Left lung (tissue), 10 donors: ENCODE data around the gene IMPA2. TPM values are rescaled to one million over a fixed set of nuclear protein-coding genes. Genes with fewer than 3 reads are reported as not detected.

Experiments
- ATAC-seq: fragments of 200-7000 bp; cut with Tn5 transposase; one replicate; pipeline ENCODE4 v1.9.1; 2020; ENCODE audit warnings: moderate library complexity
- DNase-seq, 4 donors: peaks; one replicate each; pipeline ENCODE4 v3.0.0-alpha.2; 2013 to 2020
- H3K27ac ChIP-seq, 2 donors: fragments of 200-600 bp; sonication (generic) in 1 of 2; one replicate each; pipeline versions ENCODE4 v1.5.0 to v1.8.0; 2020 to 2021
- H3K27me3 ChIP-seq, 2 donors: fragments of 200-600 bp; sonication (generic) in 1 of 2; one replicate each; pipeline versions ENCODE4 v1.5.0 to v1.8.0; 2020 to 2021
- H3K36me3 ChIP-seq, 2 donors: fragments of 200-600 bp; sonication (generic) in 1 of 2; one replicate each; pipeline versions ENCODE4 v1.5.0 to v1.8.0; 2020 to 2021
- H3K4me1 ChIP-seq, 2 donors: fragments of 200-600 bp; one replicate each; pipeline ENCODE4 v1.8.0; 2021
- H3K4me3 ChIP-seq, 2 donors: fragments of 200-600 bp; sonication (generic) in 1 of 2; one replicate each; pipeline versions ENCODE4 v1.5.0 to v1.8.0; 2020 to 2021; ENCODE audit warnings: mild to moderate bottlenecking in 1 of 2
- H3K9me3 ChIP-seq, 2 donors: fragments of 200-600 bp; sonication (generic) in 1 of 2; one replicate each; pipeline versions ENCODE4 v1.5.0 to v1.8.0; 2020 to 2021
- intact Hi-C, 2 donors: fragments of 100-400 bp; cut with DNase I; formaldehyde crosslinking; loops; one replicate each; pipeline versions ENCODE4 v1.11.2 to v1.14.2; 2022
- polyA plus RNA-seq, 6 donors: library from polyadenylated mRNA; unstranded; fragments of 120-200 nt; gene quantifications; one replicate each; pipeline ENCODE4 v1.2.1, GENCODE V29; 2013; ENCODE audit not compliant: insufficient read length in 6 of 6
- total RNA-seq, 2 donors: library from RNA; stranded (reverse); fragmentation: NEBNext Ultra II Directional; extraction: Animal tissue kit (Norgen Biotek cat#: 25700); gene quantifications; one replicate each; pipeline ENCODE4 v1.2.1, GENCODE V29; 2021
- TF ChIP-seq, protein P1 (sequence below), 2 donors: fragments of 200-600 bp; sonication (generic) in 1 of 2; IDR thresholded peaks; one replicate each; pipeline versions ENCODE4 v1.5.0 to v1.8.0; 2021; ENCODE audit warnings: antibody characterized with exemption in 2 of 2
- donor health status: DM: no; HTN: yes; CAD: no.
- donor health status: DM: no; HTN: no; CAD: no.

The IMPA2 gene
- total and polyA plus RNA-seq, 8 donors = 62.2 to 93.4 (median 82.2) TPM

DNA sequence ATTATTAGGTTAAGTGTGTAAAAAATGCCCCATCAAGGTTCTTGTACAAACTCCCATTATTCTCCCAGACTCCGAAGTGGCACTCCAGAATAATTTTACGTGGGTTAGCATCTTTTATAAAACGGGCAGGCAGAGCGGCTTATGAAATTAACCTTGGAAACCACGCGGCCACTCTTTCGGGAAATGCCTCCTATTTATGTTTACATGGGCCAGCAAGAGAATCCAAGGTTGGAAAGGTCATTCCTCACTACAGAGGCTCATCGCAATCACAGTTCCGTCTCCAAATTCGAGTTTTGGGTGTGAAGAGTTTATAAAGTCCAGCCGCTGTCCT, 1.2 kb upstream of the IMPA2 start:
- intact Hi-C loops = no loop called here
- H3K36me3 ChIP-seq = no peaks in the 10 kb centered on the region
- H3K4me3 ChIP-seq = peak overlapping the region; percentile 81 to 94
- ATAC-seq = no peak
- peak overlapping the region; percentile 89 to 97 for H3K27ac ChIP-seq
- H3K4me1 ChIP-seq = peaks cover 6 to 43% of the 10 kb centered on the region in 2 donors
- TF ChIP-seq, protein P1, sequence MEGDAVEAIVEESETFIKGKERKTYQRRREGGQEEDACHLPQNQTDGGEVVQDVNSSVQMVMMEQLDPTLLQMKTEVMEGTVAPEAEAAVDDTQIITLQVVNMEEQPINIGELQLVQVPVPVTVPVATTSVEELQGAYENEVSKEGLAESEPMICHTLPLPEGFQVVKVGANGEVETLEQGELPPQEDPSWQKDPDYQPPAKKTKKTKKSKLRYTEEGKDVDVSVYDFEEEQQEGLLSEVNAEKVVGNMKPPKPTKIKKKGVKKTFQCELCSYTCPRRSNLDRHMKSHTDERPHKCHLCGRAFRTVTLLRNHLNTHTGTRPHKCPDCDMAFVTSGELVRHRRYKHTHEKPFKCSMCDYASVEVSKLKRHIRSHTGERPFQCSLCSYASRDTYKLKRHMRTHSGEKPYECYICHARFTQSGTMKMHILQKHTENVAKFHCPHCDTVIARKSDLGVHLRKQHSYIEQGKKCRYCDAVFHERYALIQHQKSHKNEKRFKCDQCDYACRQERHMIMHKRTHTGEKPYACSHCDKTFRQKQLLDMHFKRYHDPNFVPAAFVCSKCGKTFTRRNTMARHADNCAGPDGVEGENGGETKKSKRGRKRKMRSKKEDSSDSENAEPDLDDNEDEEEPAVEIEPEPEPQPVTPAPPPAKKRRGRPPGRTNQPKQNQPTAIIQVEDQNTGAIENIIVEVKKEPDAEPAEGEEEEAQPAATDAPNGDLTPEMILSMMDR (IDR thresholded peaks at IDR 0.05) = no peak
- DNase-seq = no peak
- no peaks in the 10 kb centered on the region for H3K9me3 ChIP-seq
- no peaks in the 10 kb centered on the region for H3K27me3 ChIP-seq

DNA sequence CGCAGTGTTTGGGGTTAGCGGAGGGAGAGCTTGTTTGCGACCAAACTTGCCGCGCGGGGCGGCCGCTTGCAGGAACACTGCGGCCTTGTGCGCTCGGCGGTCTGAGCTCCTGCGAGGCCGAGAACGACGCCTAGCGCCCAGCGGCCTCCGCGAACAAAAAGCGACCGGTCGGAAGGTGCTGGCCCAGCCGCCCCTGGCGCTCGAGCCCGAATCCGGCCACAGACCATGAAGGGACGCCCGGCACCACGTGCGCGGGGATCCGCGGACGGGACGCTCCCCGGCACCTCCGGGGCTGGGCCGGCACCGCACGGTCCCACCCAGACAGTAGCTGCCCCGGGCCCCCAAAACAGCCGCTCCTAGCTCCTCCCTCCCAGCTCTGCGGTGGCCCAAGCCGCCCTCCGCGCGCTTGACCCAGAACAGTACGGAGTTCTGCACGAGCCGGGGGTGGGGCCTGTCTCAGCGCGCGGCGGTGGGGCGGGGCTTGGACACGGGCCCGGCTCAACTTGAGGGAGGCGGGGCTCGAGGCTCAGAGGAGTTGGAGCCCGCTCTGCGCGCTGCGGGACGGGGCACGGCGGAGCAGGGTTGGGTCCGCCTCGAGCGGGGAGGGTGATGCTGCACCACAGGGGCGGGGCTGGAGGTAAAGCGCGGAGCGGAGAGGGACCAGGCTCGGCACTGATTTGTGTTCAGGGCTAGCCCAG, 664 bp upstream of the IMPA2 start:
- ATAC-seq (peak; percentile 90), DNase-seq (peak; percentile 96 to 100 (median 98))
- no peaks in the 10 kb centered on the region for H3K27me3 ChIP-seq
- H3K4me1 ChIP-seq = peaks cover 6 to 48% of the 10 kb centered on the region in 2 donors
- no peaks in the 10 kb centered on the region for H3K36me3 ChIP-seq
- peak overlapping the region; percentile 89 to 97 for H3K27ac ChIP-seq
- intact Hi-C loops = no loop called here
- H3K4me3 ChIP-seq = peak overlapping the region; percentile 81 to 94
- no peaks in the 10 kb centered on the region for H3K9me3 ChIP-seq
- TF ChIP-seq, protein P1 (IDR thresholded peaks at IDR 0.05) = peak in 1 of 2 donors; percentile 9

DNA sequence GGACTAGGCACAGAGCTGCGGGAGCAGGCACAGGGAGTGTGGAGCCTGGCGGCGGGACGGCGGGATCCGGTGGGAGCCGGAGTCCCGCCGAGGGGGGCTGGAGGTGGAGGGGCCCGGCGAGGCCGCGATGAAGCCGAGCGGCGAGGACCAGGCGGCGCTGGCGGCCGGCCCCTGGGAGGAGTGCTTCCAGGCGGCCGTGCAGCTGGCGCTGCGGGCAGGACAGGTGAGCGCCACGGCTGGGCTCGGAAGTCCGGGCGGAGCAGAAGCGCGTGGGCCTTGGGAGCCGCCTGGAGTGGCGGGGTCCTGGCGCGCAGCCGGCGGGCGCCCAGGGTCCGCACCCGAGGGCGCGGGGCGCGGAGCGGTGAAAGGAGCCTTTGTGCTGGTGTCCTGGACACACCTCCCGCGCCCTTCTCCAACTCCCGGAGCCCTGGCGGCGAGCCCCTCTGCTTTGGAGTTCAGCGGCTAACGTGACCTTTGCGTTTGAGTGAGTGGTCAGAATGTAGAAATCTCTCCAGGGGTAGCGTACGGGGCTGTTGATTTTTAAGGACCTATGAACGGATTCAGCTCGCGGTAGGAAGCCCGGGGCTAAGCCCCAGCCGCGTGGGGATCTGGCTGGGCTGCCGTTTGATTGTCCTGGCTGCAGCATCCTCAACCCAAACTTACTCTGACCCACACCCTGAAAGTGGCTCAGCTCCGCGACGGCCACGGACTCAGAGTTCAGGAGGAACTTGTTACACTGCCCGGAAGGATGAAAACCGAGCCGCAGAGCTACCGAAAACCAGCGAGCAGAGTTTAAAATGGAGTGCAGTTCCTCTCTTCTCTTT, 448 bp downstream of the IMPA2 start:
- TF ChIP-seq, protein P1 (IDR thresholded peaks at IDR 0.05) = no peak
- ATAC-seq = peak; percentile 7
- Histone ChIP-seq H3K9me3 (no peaks in the 10 kb centered on the region), H3K27ac (peak overlapping the region; percentile 86 to 97), H3K27me3 (no peaks in the 10 kb centered on the region), H3K4me3 (peak overlapping the region; percentile 81 to 94), H3K4me1 (peaks cover 6 to 59% of the 10 kb centered on the region in 2 donors), H3K36me3 (no peaks in the 10 kb centered on the region)
- intact Hi-C loops = no loop called here
- peak in 2 of 4 donors; percentile 54 to 91 for DNase-seq

DNA sequence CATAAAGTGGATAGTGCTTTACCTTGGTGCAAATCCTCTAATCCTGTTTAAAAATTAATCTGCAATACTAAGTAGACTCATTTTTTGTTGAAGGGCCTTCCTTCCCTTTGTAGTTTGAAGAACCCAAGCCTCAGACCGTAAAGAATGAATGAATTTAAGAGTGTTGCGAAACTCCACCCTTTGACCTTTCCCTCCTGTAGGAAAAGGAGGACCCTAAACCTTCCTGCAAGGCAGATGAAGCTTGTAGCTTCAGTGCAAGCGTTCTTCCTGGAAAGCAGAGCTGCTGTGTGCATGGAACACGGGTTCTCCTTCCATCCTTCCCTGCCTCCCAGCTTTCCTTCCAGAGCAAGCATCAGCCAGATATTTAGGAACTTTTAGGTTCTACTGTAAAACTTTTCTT, 1.7 kb downstream of the IMPA2 start:
- Histone ChIP-seq H3K27ac (peak overlapping the region in 1 of 2 donors; percentile 97), H3K9me3 (no peaks in the 10 kb centered on the region), H3K27me3 (no peaks in the 10 kb centered on the region), H3K4me1 (peaks cover 9 to 68% of the 10 kb centered on the region in 2 donors), H3K4me3 (peak overlapping the region; percentile 81 to 94), H3K36me3 (no peaks in the 10 kb centered on the region)
- DNase-seq = peak in 1 of 4 donors; percentile 14
- no peak for ATAC-seq
- intact Hi-C loops = no loop called here
- TF ChIP-seq, protein P1 (IDR thresholded peaks at IDR 0.05) = no peak

DNA sequence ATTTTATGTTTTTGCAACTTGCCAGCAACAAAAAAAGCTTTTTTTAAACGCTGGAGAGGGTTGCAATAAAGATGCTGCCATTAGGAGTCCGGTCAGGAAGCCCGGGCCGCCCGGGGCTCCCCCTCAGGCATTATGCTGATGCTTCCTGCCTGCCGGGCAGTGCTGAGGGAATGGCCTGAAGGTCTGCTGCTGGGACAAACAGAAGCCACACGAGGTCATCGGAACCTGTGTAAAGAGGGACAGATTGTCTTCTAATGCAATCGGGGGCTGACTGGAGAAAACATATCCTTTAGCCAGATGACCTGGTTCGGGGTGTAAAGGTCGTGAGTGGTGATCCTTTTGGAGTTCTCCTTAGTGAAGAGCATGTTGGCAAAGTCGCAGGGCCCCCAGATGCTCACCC, 2.3 kb downstream of the IMPA2 start:
- intact Hi-C loops = no loop called here
- TF ChIP-seq, protein P1 (IDR thresholded peaks at IDR 0.05) = no peak
- Histone ChIP-seq H3K27me3 (no peaks in the 10 kb centered on the region), H3K27ac (no peak overlapping the region), H3K36me3 (no peaks in the 10 kb centered on the region), H3K9me3 (no peaks in the 10 kb centered on the region), H3K4me3 (peak overlapping the region in 1 of 2 donors; percentile 94), H3K4me1 (peaks cover 9 to 73% of the 10 kb centered on the region in 2 donors)
- DNase-seq (peak in 2 of 4 donors; percentile 32 to 84), ATAC-seq (no peak)
